Rectal smooth muscle tissue (tissue), 1 donor: ENCODE measurements around the gene BRD9.
"Not testable (repeated sequence)": the region's sequence is repeated elsewhere in the genome, so short reads cannot be mapped to it uniquely, and the experiment has no call there.

Experiments used
- H3K27ac ChIP-seq: one replicate; pipeline ENCODE4 v1.7.0; 2013; ENCODE audit warnings: low read depth, low read length, inconsistent platforms
- H3K27me3 ChIP-seq: one replicate; pipeline ENCODE4 v1.7.0; 2013; ENCODE audit warnings: low read length; ENCODE audit not compliant: control insufficient read depth, insufficient read depth
- H3K36me3 ChIP-seq: one replicate; pipeline ENCODE4 v1.7.0; 2013; ENCODE audit warnings: low read length; ENCODE audit not compliant: control insufficient read depth, insufficient read depth
- H3K4me1 ChIP-seq: one replicate; pipeline ENCODE4 v1.7.0; 2013; ENCODE audit warnings: low read length; ENCODE audit not compliant: control insufficient read depth, insufficient read depth
- H3K4me3 ChIP-seq: one replicate; pipeline ENCODE4 v1.7.0; 2013; ENCODE audit warnings: low read length
- H3K9ac ChIP-seq: one replicate; pipeline ENCODE4 v1.7.0; 2013; ENCODE audit warnings: low read length

The BRD9 gene

GRCh38 chr5:931570-932145 is 39.1 kb upstream of the BRD9 start:
- no peaks in the 10 kb centered on the region for H3K27me3 ChIP-seq
- no peak overlapping the region for H3K27ac ChIP-seq
- H3K9ac ChIP-seq: no peak overlapping the region
- H3K4me1 ChIP-seq: no peaks in the 10 kb centered on the region
- no peaks in the 10 kb centered on the region for H3K36me3 ChIP-seq
- H3K4me3 ChIP-seq: no peak overlapping the region

- Histone ChIP-seq H3K4me3 (no peak overlapping the region), H3K4me1 (no peaks in the 10 kb centered on the region), H3K27me3 (no peaks in the 10 kb centered on the region), H3K27ac (no peak overlapping the region), H3K9ac (no peak overlapping the region), H3K36me3 (no peaks in the 10 kb centered on the region)
These were observed 38.3 kb upstream of the BRD9 start for GRCh38 chr5:930866-931265.

GRCh38 chr5:929596-929995 is 37.0 kb upstream of the BRD9 start:
- no peaks in the 10 kb centered on the region for H3K36me3 ChIP-seq
- no peaks in the 10 kb centered on the region for H3K27me3 ChIP-seq
- H3K4me1 ChIP-seq: no peaks in the 10 kb centered on the region
- H3K27ac ChIP-seq: no peak overlapping the region
- no peak overlapping the region for H3K9ac ChIP-seq
- H3K4me3 ChIP-seq: no peak overlapping the region

- not testable (repeated sequence) for H3K27me3 ChIP-seq, H3K4me1 ChIP-seq, H3K4me3 ChIP-seq, H3K36me3 ChIP-seq, H3K27ac ChIP-seq, H3K9ac ChIP-seq
These were observed 36.6 kb upstream of the BRD9 start for GRCh38 chr5:929182-929581.

GRCh38 chr5:927172-928015 is 34.8 kb upstream of the BRD9 start:
- H3K4me3 ChIP-seq: no peak overlapping the region

GRCh38 chr5:926417-927171 is 34.0 kb upstream of the BRD9 start:
- Histone ChIP-seq H3K9ac (peak overlapping the region; percentile 6), H3K4me1 (no peaks in the 10 kb centered on the region), H3K27ac (no peak overlapping the region), H3K27me3 (no peaks in the 10 kb centered on the region), H3K4me3 (peak overlapping the region; percentile 61), H3K36me3 (no peaks in the 10 kb centered on the region)

More at GRCh38 chr5:927172-928015, 34.8 kb upstream of the BRD9 start:
- Histone ChIP-seq H3K9ac (no peak overlapping the region), H3K27me3 (no peaks in the 10 kb centered on the region), H3K4me1 (no peaks in the 10 kb centered on the region), H3K27ac (no peak overlapping the region), H3K36me3 (no peaks in the 10 kb centered on the region)

- Histone ChIP-seq H3K4me1 (no peaks in the 10 kb centered on the region), H3K36me3 (no peaks in the 10 kb centered on the region), H3K27ac (no peak overlapping the region), H3K27me3 (no peaks in the 10 kb centered on the region), H3K9ac (no peak overlapping the region), H3K4me3 (no peak overlapping the region)
These were observed 30.8 kb upstream of the BRD9 start for GRCh38 chr5:923281-923873.

GRCh38 chr5:922436-923280 is 30.1 kb upstream of the BRD9 start:
- no peak overlapping the region for H3K27ac ChIP-seq
- H3K4me3 ChIP-seq: no peak overlapping the region
- no peaks in the 10 kb centered on the region for H3K27me3 ChIP-seq
- no peaks in the 10 kb centered on the region for H3K4me1 ChIP-seq
- no peak overlapping the region for H3K9ac ChIP-seq
- no peaks in the 10 kb centered on the region for H3K36me3 ChIP-seq

- H3K27me3 ChIP-seq: no peaks in the 10 kb centered on the region
- no peaks in the 10 kb centered on the region for H3K4me1 ChIP-seq
- H3K27ac ChIP-seq: no peak overlapping the region
- H3K36me3 ChIP-seq: no peaks in the 10 kb centered on the region
- H3K4me3 ChIP-seq: no peak overlapping the region
- no peak overlapping the region for H3K9ac ChIP-seq
These were observed 29.1 kb upstream of the BRD9 start for GRCh38 chr5:921456-922435.

- Histone ChIP-seq H3K4me3 (no peak overlapping the region), H3K27ac (no peak overlapping the region), H3K36me3 (no peaks in the 10 kb centered on the region), H3K4me1 (no peaks in the 10 kb centered on the region), H3K9ac (no peak overlapping the region), H3K27me3 (no peaks in the 10 kb centered on the region)
These were observed 27.7 kb upstream of the BRD9 start for GRCh38 chr5:920321-920720.

GRCh38 chr5:919356-920000 is 26.9 kb upstream of the BRD9 start:
- Histone ChIP-seq H3K27ac (no peak overlapping the region), H3K36me3 (no peaks in the 10 kb centered on the region), H3K27me3 (no peaks in the 10 kb centered on the region), H3K4me3 (no peak overlapping the region), H3K9ac (no peak overlapping the region), H3K4me1 (no peaks in the 10 kb centered on the region)
